Measurements from ENCODE around the gene LRRFIP1.

LRRFIP1 gene

GRCh38 chr2:237798236-237799059, 171.1 kb downstream of the LRRFIP1 start, which contains the start of gene RBM44:
Gene RBM44, plus strand, starts transcription at chr2:237798779. Its CDS starts 14,831 bp downstream, at chr2:237813610.
- DNase-seq: no peak

GRCh38 chr2:237799060-237799428, 171.7 kb downstream of the LRRFIP1 start:
- DNase-seq: no peak

- DNase-seq: no peak
Measured at GRCh38 chr2:237801466-237801865, 174.1 kb downstream of the LRRFIP1 start.

GRCh38 chr2:237806334-237806733, 178.9 kb downstream of the LRRFIP1 start:
- no peak for DNase-seq

GRCh38 chr2:237815637-237816036, 188.2 kb downstream of the LRRFIP1 start:
- no peak for DNase-seq

- DNase-seq: no peak
Measured at GRCh38 chr2:237816531-237816930, 189.1 kb downstream of the LRRFIP1 start.

GRCh38 chr2:237818066-237818473, 190.7 kb downstream of the LRRFIP1 start:
- no peak for DNase-seq

- no peak for DNase-seq
Measured at GRCh38 chr2:237819231-237819630, 191.8 kb downstream of the LRRFIP1 start.

GRCh38 chr2:237820421-237820820, 193.0 kb downstream of the LRRFIP1 start:
- no peak for DNase-seq

GRCh38 chr2:237823544-237823943, 196.2 kb downstream of the LRRFIP1 start:
- DNase-seq: no peak

- DNase-seq: no peak
Measured at GRCh38 chr2:237824085-237824484, 196.7 kb downstream of the LRRFIP1 start.

GRCh38 chr2:237827421-237827987, 200.1 kb downstream of the LRRFIP1 start:
- no peak for DNase-seq
